Jurkat, Clone E6-1 (cell line): ENCODE results near the gene AIF1. TPM values are rescaled to one million over a fixed set of nuclear protein-coding genes. Genes with fewer than 3 reads are reported as not detected.

Experiments
- DNase-seq: peaks from one replicate; pipeline ENCODE4 v3.0.0-alpha.2; 2011; ENCODE audit warnings: low read depth, low spot score
- H3K4me3 ChIP-seq: 2 replicates; pipeline ENCODE4 v1.5.1; 2011; ENCODE audit warnings: mild to moderate bottlenecking, low read length, control low read depth, moderate library complexity
- polyA plus RNA-seq: library from polyadenylated mRNA; unstranded; fragments of >200 nt; gene quantifications from one replicate; pipeline ENCODE4 v1.2.1, GENCODE V29; 2012; ENCODE audit warnings: missing spikeins; ENCODE audit not compliant: insufficient read length, insufficient read depth

Gene AIF1
- 411 TPM for polyA plus RNA-seq

DNA sequence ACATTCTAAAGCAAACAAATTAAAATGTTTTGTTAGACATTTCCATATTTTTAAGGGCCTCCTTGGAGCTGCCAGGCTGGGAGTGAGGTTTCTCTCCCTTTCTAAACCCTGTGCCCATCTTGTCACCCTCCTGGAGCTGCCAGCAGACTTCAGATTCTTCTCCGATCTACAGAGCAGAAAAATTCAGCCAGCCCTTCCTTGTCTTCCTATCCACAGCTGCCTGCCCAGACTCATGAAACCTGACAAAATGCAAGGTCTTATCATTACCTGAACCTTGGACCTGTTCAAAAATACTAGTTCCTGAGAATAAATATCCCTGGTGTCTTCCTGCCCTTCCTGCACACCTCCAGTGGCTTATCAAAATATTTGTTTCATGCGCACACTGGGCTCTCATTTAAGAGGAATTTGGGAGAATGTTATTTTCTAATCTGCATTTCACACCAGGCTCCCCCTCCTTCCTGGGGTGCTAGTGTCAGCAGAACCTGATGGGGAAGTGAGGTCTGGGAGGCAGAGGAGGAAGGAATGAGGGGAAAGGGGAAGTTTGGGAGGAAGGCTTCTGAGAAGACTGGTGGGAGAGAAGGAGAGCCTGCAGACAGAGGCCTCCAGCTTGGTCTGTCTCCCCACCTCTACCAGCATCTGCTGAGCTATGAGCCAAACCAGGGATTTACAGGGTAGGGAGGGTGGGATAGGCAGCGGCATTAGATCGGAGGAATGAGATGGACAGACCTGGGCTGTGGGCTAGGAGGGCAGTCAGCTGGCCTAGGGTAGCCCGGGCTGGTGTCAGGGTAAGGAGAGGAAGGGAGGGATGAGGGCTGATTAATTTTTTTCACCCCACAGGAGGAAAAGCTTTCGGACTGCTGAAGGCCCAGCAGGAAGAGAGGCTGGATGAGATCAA lies at the start of gene AIF1:
Gene AIF1, plus strand, starts transcription at position 551 of the 895 bp plus-strand sequence. Its CDS starts 96 bp downstream, at position 647.
- DNase-seq = no peak
- H3K4me3 ChIP-seq = peak within 1 kb of the TSS; percentile 85

DNA sequence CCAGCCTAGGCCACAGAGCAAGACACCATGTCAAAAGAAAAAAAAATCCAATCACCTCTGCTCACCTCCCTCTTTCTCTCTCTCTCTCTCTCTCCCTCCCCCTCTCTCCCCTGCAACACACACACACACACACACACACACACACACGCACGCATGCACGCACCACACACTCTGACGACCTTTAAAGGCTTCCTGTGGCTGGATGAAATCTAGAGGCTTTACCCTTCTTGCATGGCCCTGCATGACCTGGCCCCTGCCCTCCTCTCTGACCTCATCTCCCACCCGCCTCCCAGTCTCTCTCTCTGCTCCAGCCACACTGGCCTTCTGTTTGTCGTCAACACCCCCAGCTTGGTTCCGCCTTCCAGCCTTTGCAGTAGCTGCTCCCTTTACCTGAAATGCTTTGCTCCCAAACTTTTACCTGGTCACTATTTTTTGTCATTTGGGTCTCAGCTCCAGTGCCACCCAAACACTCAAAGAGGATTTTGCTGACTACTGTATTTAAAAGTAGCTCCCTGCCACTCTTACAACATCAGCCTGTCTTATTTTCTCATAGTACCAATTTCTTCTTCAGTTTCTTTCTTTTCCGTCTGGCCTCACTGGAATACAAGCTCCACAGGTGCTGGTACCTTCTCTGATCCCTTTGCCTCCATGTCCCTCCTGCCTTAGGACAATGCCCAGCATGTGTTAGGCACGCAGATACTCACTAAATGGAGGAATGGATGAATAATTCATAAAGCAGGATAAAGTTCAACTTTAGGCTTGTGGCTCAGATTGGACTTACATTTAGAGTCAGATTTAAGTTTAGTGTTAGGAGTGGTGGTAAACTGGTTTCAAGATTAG lies 47.3 kb upstream of the AIF1 start:
- DNase-seq = no peak
- no peak overlapping the region for H3K4me3 ChIP-seq

DNA sequence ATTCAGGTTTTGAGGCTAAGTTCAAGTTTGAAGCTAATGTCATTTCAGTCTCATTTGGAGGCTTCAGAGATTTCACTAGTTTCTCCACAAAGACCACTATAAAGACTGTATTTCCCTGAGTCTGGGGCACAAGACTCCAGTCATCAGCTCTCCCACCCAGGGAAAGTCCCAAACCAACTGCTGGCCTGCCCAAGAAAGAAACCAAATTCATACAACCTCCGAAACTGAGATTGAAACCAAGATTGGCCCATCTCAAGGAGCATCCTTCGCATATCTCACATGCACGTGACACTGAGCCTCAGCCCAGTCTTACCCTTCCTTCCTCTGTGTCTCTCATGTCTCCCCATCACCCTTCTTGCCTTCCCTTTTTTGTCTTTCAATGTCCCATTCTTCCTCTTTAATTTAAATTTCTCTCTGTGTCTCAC lies 46.5 kb upstream of the AIF1 start:
- H3K4me3 ChIP-seq = no peak overlapping the region
- DNase-seq = peak; percentile 46

DNA sequence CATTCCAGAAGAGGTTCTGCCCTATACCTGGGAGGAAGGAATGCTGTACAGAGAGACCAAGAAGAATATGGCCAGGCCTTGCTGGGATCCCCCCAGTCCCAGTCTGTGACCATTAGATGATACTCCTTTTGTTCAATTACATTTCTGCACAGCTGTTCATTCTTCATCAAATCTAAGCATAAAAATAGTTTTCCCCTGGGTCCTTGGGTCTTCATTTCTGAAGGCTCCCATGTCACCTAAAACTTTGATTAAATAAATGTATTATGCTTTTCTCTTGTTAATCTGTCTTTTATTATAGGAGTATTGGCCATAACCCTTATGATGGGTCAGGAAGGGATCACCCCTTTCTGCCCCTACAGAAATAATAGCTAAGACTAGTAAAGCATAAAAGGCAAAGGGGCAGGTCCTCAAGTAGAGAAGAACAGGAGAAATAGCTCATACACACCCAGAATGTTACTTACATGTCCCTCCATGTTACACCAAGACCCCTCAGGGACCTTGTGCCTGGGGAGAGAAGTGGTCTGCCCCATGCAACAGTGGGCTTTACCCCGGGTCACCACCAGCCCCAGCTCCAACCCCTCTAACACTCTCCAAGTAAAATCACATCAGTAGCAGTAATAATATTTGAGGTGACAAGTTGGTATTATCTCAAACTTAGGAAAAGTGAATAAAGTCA lies 45.0 kb upstream of the AIF1 start:
- H3K4me3 ChIP-seq = no peak overlapping the region
- no peak for DNase-seq

DNA sequence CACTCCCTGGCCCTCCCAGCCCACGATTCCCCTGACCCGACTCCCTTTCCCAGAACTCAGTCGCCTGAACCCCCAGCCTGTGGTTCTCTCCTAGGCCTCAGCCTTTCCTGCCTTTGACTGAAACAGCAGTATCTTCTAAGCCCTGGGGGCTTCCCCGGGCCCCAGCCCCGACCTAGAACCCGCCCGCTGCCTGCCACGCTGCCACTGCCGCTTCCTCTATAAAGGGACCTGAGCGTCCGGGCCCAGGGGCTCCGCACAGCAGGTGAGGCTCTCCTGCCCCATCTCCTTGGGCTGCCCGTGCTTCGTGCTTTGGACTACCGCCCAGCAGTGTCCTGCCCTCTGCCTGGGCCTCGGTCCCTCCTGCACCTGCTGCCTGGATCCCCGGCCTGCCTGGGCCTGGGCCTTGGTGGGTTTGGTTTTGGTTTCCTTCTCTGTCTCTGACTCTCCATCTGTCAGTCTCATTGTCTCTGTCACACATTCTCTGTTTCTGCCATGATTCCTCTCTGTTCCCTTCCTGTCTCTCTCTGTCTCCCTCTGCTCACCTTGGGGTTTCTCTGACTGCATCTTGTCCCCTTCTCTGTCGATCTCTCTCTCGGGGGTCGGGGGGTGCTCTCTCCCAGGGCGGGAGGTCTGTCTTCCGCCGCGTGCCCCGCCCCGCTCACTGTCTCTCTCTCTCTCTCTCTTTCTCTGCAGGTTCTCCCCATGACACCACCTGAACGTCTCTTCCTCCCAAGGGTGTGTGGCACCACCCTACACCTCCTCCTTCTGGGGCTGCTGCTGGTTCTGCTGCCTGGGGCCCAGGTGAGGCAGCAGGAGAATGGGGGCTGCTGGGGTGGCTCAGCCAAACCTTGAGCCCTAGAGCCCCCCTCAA lies 42.8 kb upstream of the AIF1 start, which contains the start of gene LTA:
Gene LTA, plus strand, starts transcription at position 249 of the 871 bp plus-strand sequence. Its CDS starts 454 bp downstream, at position 703.
- H3K4me3 ChIP-seq = peak within 1 kb of the TSS; percentile 53
- DNase-seq = no peak

DNA sequence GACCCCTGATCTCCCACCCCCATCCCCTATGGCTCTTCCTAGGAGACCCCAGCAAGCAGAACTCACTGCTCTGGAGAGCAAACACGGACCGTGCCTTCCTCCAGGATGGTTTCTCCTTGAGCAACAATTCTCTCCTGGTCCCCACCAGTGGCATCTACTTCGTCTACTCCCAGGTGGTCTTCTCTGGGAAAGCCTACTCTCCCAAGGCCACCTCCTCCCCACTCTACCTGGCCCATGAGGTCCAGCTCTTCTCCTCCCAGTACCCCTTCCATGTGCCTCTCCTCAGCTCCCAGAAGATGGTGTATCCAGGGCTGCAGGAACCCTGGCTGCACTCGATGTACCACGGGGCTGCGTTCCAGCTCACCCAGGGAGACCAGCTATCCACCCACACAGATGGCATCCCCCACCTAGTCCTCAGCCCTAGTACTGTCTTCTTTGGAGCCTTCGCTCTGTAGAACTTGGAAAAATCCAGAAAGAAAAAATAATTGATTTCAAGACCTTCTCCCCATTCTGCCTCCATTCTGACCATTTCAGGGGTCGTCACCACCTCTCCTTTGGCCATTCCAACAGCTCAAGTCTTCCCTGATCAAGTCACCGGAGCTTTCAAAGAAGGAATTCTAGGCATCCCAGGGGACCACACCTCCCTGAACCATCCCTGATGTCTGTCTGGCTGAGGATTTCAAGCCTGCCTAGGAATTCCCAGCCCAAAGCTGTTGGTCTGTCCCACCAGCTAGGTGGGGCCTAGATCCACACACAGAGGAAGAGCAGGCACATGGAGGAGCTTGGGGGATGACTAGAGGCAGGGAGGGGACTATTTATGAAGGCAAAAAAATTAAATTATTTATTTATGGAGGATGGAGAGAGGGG lies 41.6 kb upstream of the AIF1 start:
- H3K4me3 ChIP-seq = no peak overlapping the region
- no peak for DNase-seq

DNA sequence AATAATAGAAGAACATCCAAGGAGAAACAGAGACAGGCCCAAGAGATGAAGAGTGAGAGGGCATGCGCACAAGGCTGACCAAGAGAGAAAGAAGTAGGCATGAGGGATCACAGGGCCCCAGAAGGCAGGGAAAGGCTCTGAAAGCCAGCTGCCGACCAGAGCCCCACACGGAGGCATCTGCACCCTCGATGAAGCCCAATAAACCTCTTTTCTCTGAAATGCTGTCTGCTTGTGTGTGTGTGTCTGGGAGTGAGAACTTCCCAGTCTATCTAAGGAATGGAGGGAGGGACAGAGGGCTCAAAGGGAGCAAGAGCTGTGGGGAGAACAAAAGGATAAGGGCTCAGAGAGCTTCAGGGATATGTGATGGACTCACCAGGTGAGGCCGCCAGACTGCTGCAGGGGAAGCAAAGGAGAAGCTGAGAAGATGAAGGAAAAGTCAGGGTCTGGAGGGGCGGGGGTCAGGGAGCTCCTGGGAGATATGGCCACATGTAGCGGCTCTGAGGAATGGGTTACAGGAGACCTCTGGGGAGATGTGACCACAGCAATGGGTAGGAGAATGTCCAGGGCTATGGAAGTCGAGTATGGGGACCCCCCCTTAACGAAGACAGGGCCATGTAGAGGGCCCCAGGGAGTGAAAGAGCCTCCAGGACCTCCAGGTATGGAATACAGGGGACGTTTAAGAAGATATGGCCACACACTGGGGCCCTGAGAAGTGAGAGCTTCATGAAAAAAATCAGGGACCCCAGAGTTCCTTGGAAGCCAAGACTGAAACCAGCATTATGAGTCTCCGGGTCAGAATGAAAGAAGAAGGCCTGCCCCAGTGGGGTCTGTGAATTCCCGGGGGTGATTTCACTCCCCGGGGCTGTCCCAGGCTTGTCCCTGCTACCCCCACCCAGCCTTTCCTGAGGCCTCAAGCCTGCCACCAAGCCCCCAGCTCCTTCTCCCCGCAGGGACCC lies 40.6 kb upstream of the AIF1 start:
- DNase-seq = no peak
- no peak overlapping the region for H3K4me3 ChIP-seq

DNA sequence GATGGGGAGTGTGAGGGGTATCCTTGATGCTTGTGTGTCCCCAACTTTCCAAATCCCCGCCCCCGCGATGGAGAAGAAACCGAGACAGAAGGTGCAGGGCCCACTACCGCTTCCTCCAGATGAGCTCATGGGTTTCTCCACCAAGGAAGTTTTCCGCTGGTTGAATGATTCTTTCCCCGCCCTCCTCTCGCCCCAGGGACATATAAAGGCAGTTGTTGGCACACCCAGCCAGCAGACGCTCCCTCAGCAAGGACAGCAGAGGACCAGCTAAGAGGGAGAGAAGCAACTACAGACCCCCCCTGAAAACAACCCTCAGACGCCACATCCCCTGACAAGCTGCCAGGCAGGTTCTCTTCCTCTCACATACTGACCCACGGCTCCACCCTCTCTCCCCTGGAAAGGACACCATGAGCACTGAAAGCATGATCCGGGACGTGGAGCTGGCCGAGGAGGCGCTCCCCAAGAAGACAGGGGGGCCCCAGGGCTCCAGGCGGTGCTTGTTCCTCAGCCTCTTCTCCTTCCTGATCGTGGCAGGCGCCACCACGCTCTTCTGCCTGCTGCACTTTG lies 39.6 kb upstream of the AIF1 start, which contains the start of gene TNF:
Gene TNF, plus strand, starts transcription at position 231 of the 567 bp plus-strand sequence. Its CDS starts 177 bp downstream, at position 408.
- H3K4me3 ChIP-seq = no peak within 1 kb of the TSS
- DNase-seq = no peak

DNA sequence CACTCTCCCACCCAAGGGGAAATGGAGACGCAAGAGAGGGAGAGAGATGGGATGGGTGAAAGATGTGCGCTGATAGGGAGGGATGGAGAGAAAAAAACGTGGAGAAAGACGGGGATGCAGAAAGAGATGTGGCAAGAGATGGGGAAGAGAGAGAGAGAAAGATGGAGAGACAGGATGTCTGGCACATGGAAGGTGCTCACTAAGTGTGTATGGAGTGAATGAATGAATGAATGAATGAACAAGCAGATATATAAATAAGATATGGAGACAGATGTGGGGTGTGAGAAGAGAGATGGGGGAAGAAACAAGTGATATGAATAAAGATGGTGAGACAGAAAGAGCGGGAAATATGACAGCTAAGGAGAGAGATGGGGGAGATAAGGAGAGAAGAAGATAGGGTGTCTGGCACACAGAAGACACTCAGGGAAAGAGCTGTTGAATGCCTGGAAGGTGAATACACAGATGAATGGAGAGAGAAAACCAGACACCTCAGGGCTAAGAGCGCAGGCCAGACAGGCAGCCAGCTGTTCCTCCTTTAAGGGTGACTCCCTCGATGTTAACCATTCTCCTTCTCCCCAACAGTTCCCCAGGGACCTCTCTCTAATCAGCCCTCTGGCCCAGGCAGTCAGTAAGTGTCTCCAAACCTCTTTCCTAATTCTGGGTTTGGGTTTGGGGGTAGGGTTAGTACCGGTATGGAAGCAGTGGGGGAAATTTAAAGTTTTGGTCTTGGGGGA lies 38.9 kb upstream of the AIF1 start:
- H3K4me3 ChIP-seq = no peak overlapping the region
- DNase-seq = no peak

DNA sequence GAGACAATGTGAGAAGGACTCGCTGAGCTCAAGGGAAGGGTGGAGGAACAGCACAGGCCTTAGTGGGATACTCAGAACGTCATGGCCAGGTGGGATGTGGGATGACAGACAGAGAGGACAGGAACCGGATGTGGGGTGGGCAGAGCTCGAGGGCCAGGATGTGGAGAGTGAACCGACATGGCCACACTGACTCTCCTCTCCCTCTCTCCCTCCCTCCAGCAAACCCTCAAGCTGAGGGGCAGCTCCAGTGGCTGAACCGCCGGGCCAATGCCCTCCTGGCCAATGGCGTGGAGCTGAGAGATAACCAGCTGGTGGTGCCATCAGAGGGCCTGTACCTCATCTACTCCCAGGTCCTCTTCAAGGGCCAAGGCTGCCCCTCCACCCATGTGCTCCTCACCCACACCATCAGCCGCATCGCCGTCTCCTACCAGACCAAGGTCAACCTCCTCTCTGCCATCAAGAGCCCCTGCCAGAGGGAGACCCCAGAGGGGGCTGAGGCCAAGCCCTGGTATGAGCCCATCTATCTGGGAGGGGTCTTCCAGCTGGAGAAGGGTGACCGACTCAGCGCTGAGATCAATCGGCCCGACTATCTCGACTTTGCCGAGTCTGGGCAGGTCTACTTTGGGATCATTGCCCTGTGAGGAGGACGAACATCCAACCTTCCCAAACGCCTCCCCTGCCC lies 38.0 kb upstream of the AIF1 start:
- peak; percentile 62 for DNase-seq
- no peak overlapping the region for H3K4me3 ChIP-seq

DNA sequence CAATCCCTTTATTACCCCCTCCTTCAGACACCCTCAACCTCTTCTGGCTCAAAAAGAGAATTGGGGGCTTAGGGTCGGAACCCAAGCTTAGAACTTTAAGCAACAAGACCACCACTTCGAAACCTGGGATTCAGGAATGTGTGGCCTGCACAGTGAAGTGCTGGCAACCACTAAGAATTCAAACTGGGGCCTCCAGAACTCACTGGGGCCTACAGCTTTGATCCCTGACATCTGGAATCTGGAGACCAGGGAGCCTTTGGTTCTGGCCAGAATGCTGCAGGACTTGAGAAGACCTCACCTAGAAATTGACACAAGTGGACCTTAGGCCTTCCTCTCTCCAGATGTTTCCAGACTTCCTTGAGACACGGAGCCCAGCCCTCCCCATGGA lies 37.5 kb upstream of the AIF1 start:
- DNase-seq = no peak
- no peak overlapping the region for H3K4me3 ChIP-seq

DNA sequence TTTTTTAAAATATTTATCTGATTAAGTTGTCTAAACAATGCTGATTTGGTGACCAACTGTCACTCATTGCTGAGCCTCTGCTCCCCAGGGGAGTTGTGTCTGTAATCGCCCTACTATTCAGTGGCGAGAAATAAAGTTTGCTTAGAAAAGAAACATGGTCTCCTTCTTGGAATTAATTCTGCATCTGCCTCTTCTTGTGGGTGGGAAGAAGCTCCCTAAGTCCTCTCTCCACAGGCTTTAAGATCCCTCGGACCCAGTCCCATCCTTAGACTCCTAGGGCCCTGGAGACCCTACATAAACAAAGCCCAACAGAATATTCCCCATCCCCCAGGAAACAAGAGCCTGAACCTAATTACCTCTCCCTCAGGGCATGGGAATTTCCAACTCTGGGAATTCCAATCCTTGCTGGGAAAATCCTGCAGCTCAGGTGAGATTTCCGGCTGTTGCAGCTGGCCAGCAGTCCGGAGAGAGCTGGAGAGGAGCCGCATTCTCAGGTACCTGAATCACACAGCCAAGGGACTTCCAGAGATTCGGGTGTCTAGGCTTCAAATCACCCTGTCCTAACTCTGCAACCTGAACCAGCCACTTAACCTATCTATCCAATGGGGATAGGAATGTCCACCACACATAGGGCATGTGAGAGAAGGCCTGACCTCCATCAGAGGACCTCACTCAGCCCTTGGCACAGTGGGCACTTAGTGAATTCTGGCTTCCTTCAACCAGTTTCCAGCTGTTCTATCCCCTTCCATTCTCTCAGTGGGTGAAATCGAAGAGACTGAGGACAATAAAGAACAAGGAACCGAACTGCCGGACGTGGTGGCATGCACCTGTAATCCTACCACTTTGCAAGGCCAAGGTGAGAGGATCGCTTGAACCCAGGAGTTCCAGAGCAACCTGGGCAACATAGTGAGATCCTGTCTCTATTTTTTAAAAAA lies 36.6 kb upstream of the AIF1 start:
- no peak for DNase-seq
- H3K4me3 ChIP-seq = no peak overlapping the region

DNA sequence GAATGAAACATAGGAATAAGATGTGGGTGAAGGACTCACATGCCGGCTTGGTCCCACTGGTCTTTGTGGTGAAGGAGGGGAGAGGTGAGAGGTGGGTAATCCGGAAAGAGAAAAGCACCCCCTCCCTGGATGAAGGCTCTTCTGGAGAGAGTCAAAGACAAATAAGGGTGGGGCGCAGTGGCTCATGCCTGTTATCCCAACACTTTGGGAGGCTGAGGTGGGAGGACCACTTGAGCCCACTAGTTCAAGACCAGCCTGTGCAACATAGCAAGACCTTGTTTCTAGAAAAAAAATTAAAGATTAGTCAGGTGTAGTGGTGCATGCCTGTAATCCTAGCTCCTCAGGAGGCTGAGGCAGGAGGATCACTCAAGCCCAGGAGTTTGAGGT lies 35.9 kb upstream of the AIF1 start:
- DNase-seq = no peak
- H3K4me3 ChIP-seq = no peak overlapping the region
